ENCODE data around the gene SATB2.

SATB2 gene

DNA sequence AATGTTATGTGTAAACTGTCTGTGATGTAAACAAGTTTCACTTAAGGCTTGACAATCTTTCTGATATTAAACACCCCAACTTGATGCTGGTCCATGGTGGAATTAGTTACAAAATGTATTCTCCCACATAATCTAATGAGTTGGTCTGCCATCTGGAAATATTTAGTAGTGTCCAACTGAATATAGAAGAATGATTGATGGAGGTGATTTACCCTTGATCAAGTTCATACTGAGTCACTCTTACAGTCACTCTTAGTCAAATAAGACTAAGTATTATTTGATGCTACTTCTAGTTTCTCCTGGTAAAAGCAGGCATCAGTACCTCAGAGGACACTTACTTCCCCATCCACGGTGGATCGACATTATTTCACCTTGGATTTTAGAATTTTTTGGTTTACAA, 198.1 kb downstream of the SATB2 start:
- DNase-seq (ENCODE audit: low spot score): no peak
- no peak for FAIRE-seq

DNA sequence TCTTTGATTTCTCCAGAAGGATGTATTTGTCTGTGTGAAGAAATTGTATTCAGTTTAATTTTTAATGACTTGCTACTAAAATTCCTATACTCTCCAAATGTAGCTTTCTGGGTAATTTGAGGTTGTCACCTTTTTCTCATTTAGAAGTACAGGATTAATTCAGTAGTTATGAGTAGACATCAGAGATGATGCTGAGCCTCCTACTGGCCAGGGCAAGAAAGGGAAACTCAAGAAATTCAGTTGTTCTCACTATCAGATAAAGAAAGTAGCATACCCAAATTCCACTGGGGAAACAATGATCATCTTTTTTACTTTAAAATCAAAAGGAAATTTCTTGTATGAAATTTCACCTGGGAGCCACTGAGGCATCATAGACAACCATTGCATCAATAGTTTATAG, 199.4 kb downstream of the SATB2 start:
- FAIRE-seq: no peak
- no peak for DNase-seq (ENCODE audit: low spot score)

DNA sequence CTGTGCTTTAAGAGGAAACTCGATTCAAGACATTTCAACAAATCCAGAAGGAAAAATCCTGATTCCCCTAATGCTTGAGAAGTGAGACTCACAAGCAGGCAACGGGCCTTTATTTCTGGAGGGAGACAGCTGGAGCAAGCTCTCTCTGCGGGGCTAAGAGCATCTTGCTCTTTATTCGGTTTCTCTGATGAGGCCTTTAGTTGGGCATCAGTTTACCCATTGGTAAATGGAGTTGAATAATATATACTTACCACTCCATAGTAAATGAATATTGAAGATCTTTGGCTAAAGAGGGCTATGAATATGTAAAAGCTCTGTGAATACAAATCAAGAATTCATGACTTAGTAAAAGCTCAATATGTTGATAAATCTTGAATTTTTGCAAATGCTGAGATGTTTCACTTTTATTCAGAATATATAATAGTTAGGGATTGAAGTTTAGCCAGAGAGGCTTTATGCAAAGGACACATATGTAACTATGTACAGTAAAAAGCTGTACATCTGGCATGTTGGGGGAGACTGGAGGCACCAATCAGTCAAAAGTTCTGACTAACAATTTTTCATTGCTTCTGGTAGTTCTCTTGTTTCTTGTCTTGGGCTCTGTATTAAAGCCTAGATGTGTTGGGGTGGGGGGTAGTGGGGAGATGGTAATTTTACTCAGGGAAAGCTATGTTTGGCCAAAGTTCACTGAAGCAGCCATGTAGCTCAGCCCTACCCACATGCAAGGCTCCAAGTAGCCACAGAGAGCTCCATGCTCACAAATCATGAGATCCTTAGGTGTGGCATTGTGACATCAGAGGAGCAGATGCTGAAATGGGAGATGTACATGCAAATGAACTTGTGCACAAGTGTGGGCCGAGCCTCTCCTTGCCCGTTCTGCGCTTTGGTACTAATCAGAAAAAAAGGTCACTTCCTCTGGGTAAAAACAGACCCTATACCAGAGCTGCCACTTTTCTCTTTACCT, 200.2 kb downstream of the SATB2 start:
- DNase-seq (ENCODE audit: low spot score) (no peak), FAIRE-seq (no peak)

DNA sequence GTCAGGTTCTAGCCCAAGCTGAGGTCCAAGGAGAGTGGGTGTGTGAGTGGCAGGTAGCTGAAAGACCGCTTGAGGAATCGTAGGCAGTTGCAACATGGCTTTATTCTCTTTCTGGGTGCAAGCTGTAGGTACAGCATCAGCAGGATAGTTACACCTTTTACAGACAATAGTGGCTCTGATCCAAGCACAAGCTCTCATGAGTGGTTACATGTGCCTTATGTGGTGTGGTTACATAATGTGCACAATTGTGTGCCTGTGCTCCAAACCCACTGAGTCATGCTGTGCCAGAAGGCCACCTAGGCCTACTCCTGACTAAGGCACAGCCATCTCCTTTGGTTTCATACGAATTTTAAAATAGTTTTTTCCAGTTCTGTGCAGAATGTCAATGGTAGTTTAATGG, 227.6 kb downstream of the SATB2 start:
- FAIRE-seq: no peak
- peak; percentile 55 for DNase-seq (ENCODE audit: low spot score)

DNA sequence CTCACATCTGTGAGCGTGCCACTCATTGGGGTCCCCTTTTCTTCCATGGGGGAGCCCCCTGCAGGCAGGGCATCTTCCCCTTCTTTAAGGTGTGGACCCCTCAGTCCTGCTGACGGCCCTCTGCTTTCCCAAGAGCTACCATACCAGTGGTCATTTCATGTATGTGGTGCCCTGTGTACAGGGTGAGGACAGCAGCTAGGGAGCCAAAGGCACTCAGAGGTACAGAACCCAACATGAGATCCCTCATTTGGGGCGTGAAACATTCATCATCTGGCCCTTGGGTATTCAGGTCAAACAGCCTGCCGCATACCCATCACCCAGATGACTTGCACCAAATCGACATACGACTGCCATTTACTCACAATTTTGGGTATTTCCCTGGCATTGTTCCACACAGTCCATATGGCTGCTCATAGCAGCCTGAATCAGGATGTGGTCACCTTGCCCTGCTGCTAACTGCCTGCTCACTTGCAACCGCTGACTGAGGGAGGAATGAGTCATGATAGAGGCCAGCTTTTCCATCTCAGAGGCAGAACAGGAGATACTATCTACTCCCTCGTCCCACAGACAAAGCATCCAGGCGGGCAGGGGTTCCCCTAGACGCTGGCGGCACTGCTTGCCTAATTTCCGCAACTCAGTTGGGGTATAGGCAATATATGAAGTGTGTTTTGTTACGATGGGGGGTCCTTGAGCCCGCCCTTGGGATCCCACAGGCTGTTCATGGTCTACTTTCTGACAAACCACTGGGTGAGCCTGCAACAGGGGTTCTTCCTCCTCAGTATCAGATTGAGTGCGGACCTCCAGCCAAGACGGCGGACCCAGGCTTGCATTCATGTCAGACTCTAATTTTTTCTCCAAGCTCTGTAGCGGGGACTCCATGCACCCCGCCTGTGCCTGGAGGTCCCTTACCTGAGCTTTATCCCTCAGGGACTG, 228.6 kb downstream of the SATB2 start:
- peak; percentile 98 for DNase-seq (ENCODE audit: low spot score)
- FAIRE-seq: peak; percentile 97

DNA sequence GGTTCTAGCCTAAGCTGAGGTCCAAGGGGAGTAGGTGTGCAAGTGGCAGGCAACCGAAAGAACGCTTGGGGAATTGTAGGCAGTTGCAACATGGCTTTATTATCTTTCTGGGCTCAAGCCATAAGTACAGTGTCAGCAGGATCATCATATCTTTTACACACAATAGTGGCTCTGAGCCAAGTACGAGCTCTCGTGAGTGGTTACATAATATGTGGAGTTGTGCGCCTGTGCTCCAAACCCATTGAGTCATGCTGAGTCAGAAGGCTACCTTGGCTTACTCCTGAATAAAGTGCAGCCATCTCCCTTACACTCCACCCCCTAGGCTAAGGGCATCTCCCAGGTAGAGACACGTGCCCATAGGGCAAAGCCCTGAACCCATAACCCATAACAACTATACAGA, 233.9 kb downstream of the SATB2 start:
- FAIRE-seq (peak; percentile 55), DNase-seq (ENCODE audit: low spot score) (peak; percentile 85)

DNA sequence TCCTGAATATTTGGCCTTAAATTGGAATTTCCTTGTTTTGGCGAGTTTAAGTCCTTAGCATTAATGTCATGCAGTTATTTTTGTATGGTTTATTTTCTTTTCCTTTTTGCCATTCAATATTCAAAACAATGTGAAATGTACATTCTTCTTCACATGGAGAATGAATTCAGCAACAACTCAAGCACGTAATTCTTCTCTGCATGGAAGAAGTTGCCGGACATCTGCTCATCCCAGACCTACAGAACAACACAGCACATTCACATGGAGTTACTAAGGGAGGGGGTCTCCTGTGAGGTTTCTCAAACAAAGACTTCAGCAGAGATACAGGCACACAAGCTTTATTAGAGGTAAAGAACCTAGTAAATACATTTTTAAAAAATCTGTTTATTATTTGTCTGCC, 236.8 kb downstream of the SATB2 start:
- FAIRE-seq (no peak), DNase-seq (ENCODE audit: low spot score) (no peak)

DNA sequence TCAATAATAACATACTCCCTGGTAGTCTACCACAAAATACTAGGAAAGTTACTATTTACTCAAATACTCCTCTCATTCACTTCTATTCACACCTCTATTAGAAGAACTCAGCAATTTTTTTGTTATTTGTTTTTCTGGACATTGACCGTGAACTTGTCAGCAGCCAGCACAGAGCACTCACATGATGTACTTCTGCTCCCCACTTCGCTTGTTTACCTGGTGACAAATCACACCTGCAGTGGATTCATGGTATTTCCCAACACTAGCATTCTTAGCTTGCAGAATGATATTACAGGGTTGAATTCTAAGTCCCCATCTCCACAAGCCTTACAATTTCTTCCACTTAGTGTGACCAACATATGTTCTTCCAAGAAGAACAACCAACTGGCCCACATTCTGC, 238.2 kb downstream of the SATB2 start:
- DNase-seq (ENCODE audit: low spot score) (no peak), FAIRE-seq (no peak)

Data from RCC 7860 (cell line).